Umbilical cord (tissue), 2 donors: ENCODE data around the gene CFD. TPM values are rescaled to one million over a fixed set of nuclear protein-coding genes. Genes with fewer than 3 reads are reported as not detected.
"Not testable (repeated sequence)": the region's sequence is repeated elsewhere in the genome, so short reads cannot be mapped to it uniquely, and the experiment has no call there.

ENCODE experiments used
- DNase-seq: peaks from one replicate; pipeline ENCODE4 v3.0.0-alpha.2; 2015; ENCODE audit warnings: low spot score
- total RNA-seq: library from RNA; depleted of rRNA; stranded (reverse); fragments of >200 nt; gene quantifications from one replicate; pipeline ENCODE4 v1.2.3, GENCODE V29; 2014; ENCODE audit warnings: low replicate concordance; ENCODE audit not compliant: insufficient read depth

The CFD gene
- total RNA-seq, 1 donor from 2014 or later = 35.2 TPM

GRCh38 chr19:888581-889385, 29.3 kb downstream of the CFD start:
- DNase-seq = no peak

GRCh38 chr19:889662-890295, 30.3 kb downstream of the CFD start:
- no peak for DNase-seq

GRCh38 chr19:890831-891230, 31.4 kb downstream of the CFD start:
- DNase-seq = no peak

GRCh38 chr19:891421-892200, 32.1 kb downstream of the CFD start:
- DNase-seq = not testable (repeated sequence)

GRCh38 chr19:892243-892893, 32.9 kb downstream of the CFD start:
- DNase-seq = no peak

GRCh38 chr19:892894-893689, 33.6 kb downstream of the CFD start, which contains the start of the genes MED16 and RNU6-9:
Gene MED16, minus strand, starts transcription at chr19:893187. Its CDS starts 2,056 bp downstream, at chr19:891131.
Gene RNU6-9, plus strand, starts transcription at chr19:893484.
- peak; percentile 97 for DNase-seq

- DNase-seq = no peak
Measured at GRCh38 chr19:896434-896833, 37.0 kb downstream of the CFD start.

GRCh38 chr19:896999-897398, 37.5 kb downstream of the CFD start:
- no peak for DNase-seq

- DNase-seq = no peak
Measured at GRCh38 chr19:897442-898039, 38.1 kb downstream of the CFD start.

- no peak for DNase-seq
Measured at GRCh38 chr19:898663-899062, 39.2 kb downstream of the CFD start.

- DNase-seq = no peak
Measured at GRCh38 chr19:899336-900042, 40.0 kb downstream of the CFD start.

- no peak for DNase-seq
Measured at GRCh38 chr19:900043-900301, 40.5 kb downstream of the CFD start.

- no peak for DNase-seq
Measured at GRCh38 chr19:900302-901111, 41.0 kb downstream of the CFD start.

GRCh38 chr19:901216-902092, 42.0 kb downstream of the CFD start:
- DNase-seq = no peak

- DNase-seq = no peak
Measured at GRCh38 chr19:902093-902370, 42.6 kb downstream of the CFD start.

- DNase-seq = no peak
Measured at GRCh38 chr19:902446-903226, 43.2 kb downstream of the CFD start.

- DNase-seq = no peak
Measured at GRCh38 chr19:903266-903797, 43.9 kb downstream of the CFD start.
